Measurements from ENCODE around the gene BCAS3.
"Not testable (repeated sequence)": the region's sequence is repeated elsewhere in the genome, so short reads cannot be mapped to it uniquely, and the experiment has no call there.

BCAS3 gene

GRCh38 chr17:61354895-61355874 is 677.5 kb downstream of the BCAS3 start:
- no peak for DNase-seq

GRCh38 chr17:61357061-61357460 is 679.4 kb downstream of the BCAS3 start:
- DNase-seq = not testable (repeated sequence)

GRCh38 chr17:61359513-61359912 is 681.9 kb downstream of the BCAS3 start:
- not testable (repeated sequence) for DNase-seq

GRCh38 chr17:61360318-61360943 is 682.8 kb downstream of the BCAS3 start:
- DNase-seq = no peak

GRCh38 chr17:61361084-61361483 is 683.4 kb downstream of the BCAS3 start:
- DNase-seq = no peak

- DNase-seq = no peak
Observed at GRCh38 chr17:61362396-61362795, 684.7 kb downstream of the BCAS3 start.

GRCh38 chr17:61362852-61363600 is 685.4 kb downstream of the BCAS3 start:
- DNase-seq = no peak

GRCh38 chr17:61363601-61364462 is 686.2 kb downstream of the BCAS3 start:
- DNase-seq = no peak

GRCh38 chr17:61364463-61364846 is 686.8 kb downstream of the BCAS3 start:
- no peak for DNase-seq

GRCh38 chr17:61366076-61366714 is 688.5 kb downstream of the BCAS3 start:
- no peak for DNase-seq

- no peak for DNase-seq
Observed at GRCh38 chr17:61366715-61367413, 689.2 kb downstream of the BCAS3 start.

GRCh38 chr17:61368049-61368831 is 690.6 kb downstream of the BCAS3 start:
- no peak for DNase-seq

- DNase-seq = no peak
Observed at GRCh38 chr17:61368832-61369450, 691.3 kb downstream of the BCAS3 start.

- no peak for DNase-seq
Observed at GRCh38 chr17:61369751-61370150, 692.1 kb downstream of the BCAS3 start.

GRCh38 chr17:61371179-61371578 is 693.5 kb downstream of the BCAS3 start:
- DNase-seq = no peak

- DNase-seq = no peak
Observed at GRCh38 chr17:61371606-61372005, 694.0 kb downstream of the BCAS3 start.

GRCh38 chr17:61372436-61372835 is 694.8 kb downstream of the BCAS3 start:
- no peak for DNase-seq

GRCh38 chr17:61376931-61377838 is 699.5 kb downstream of the BCAS3 start:
- DNase-seq = no peak

Measured in OCI-M1 (cell line).